IPS DF 6.9 (cell line): ENCODE data around the gene CFTR.

Experiments used
- DNase-seq: peaks from one replicate; pipeline ENCODE4 v3.0.0-alpha.2; 2013; ENCODE audit warnings: low read depth, low spot score
- H3K27ac ChIP-seq: one replicate; pipeline ENCODE4 v1.5.1; 2013; ENCODE audit warnings: low read length, control low read depth
- H3K27me3 ChIP-seq: 2 replicates; pipeline ENCODE4 v1.6.1; 2013; ENCODE audit warnings: mild to moderate bottlenecking, low read length; ENCODE audit not compliant: control insufficient read depth, insufficient read depth
- H3K36me3 ChIP-seq: 2 replicates; pipeline ENCODE4 v1.6.1; 2013; ENCODE audit warnings: low read length; ENCODE audit not compliant: control insufficient read depth, insufficient read depth
- H3K4me1 ChIP-seq: 2 replicates; pipeline ENCODE4 v1.6.1; 2013; ENCODE audit warnings: low read length; ENCODE audit not compliant: control insufficient read depth, insufficient read depth
- H3K4me3 ChIP-seq: 2 replicates; pipeline ENCODE4 v1.5.1; 2013; ENCODE audit warnings: mild to moderate bottlenecking, low read length
- H3K9me3 ChIP-seq: 2 replicates; pipeline ENCODE4 v1.6.1; 2013; ENCODE audit warnings: low read length, inconsistent platforms; ENCODE audit not compliant: control insufficient read depth, insufficient read depth
- WGBS: extraction: QIAGEN DNeasy Blood & Tissue Kit; methylation state at CpG from one replicate; pipeline ENCODE4 v1.1.7; 2013; ENCODE audit warnings: mixed read lengths, missing lambda C conversion rate; ENCODE audit not compliant: insufficient read length, insufficient coverage; 5-methylcytosine and 5-hydroxymethylcytosine counted together

CFTR gene

GRCh38 chr7:117665368-117665767 lies 185.5 kb downstream of the CFTR start:
- Histone ChIP-seq H3K27ac (no peak overlapping the region), H3K9me3 (no peaks in the 10 kb centered on the region), H3K27me3 (no peaks in the 10 kb centered on the region), H3K4me3 (no peak overlapping the region), H3K36me3 (no peaks in the 10 kb centered on the region), H3K4me1 (no peaks in the 10 kb centered on the region)
- DNase-seq: no peak

- Histone ChIP-seq H3K27me3 (no peaks in the 10 kb centered on the region), H3K9me3 (no peaks in the 10 kb centered on the region), H3K27ac (no peak overlapping the region), H3K4me1 (no peaks in the 10 kb centered on the region), H3K36me3 (no peaks in the 10 kb centered on the region), H3K4me3 (no peak overlapping the region)
- WGBS: no CpG with 5 or more reads among the region's 1 CpG
- no peak for DNase-seq
Observed at GRCh38 chr7:117666031-117666430, 186.2 kb downstream of the CFTR start.

DNA sequence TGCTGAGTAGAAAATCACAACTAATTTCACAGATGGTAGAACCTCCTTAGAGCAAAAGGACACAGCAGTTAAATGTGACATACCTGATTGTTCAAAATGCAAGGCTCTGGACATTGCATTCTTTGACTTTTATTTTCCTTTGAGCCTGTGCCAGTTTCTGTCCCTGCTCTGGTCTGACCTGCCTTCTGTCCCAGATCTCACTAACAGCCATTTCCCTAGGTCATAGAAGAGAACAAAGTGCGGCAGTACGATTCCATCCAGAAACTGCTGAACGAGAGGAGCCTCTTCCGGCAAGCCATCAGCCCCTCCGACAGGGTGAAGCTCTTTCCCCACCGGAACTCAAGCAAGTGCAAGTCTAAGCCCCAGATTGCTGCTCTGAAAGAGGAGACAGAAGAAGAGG lies 186.9 kb downstream of the CFTR start:
- Histone ChIP-seq H3K4me3 (no peak overlapping the region), H3K27ac (no peak overlapping the region), H3K36me3 (no peaks in the 10 kb centered on the region), H3K27me3 (no peaks in the 10 kb centered on the region), H3K9me3 (no peaks in the 10 kb centered on the region), H3K4me1 (no peaks in the 10 kb centered on the region)
- WGBS: no CpG with 5 or more reads among the region's 6 CpGs
- no peak for DNase-seq

- no peaks in the 10 kb centered on the region for H3K4me1 ChIP-seq
- no peaks in the 10 kb centered on the region for H3K27me3 ChIP-seq
- H3K36me3 ChIP-seq: no peaks in the 10 kb centered on the region
- H3K4me3 ChIP-seq: no peak overlapping the region
- no peak for DNase-seq
- H3K27ac ChIP-seq: no peak overlapping the region
- no CpG with 5 or more reads among the region's 2 CpGs for WGBS
- H3K9me3 ChIP-seq: no peaks in the 10 kb centered on the region
Observed at GRCh38 chr7:117667456-117667855, 187.6 kb downstream of the CFTR start.

- Histone ChIP-seq H3K27ac (no peak overlapping the region), H3K36me3 (no peaks in the 10 kb centered on the region), H3K4me1 (no peaks in the 10 kb centered on the region; the same call in 1 of the 2 replicates), H3K27me3 (no peaks in the 10 kb centered on the region), H3K9me3 (no peaks in the 10 kb centered on the region), H3K4me3 (no peak overlapping the region)
- no peak for DNase-seq
- whole genome bisulfite sequencing: no CpG with 5 or more reads among the region's 4 CpGs
Observed at GRCh38 chr7:117669818-117670217, 190.0 kb downstream of the CFTR start.

DNA sequence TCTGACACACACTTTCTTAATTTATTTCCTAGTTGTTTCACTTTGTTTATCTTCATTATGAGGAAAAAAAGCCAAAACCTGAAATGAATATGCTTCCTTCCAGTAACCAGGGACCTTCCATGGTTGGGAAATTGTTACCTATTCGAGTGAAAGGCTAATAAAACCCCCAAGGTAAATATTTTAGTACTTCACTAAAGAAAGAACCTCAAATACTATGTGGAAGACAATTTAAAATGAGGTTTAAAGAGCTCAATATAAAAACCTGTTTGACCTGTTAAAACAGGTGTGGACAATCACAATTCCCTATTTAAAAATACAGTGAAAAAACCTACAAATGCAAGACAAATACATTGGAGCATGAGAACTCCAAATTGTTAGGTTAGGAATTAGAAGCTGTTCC lies 192.6 kb downstream of the CFTR start:
- WGBS: no CpG with 5 or more reads among the region's 1 CpG
- no peak for DNase-seq
- Histone ChIP-seq H3K4me1 (peaks cover 1% of the 10 kb centered on the region; the same call in 1 of the 2 replicates), H3K36me3 (no peaks in the 10 kb centered on the region), H3K4me3 (no peak overlapping the region), H3K9me3 (no peaks in the 10 kb centered on the region), H3K27me3 (no peaks in the 10 kb centered on the region), H3K27ac (no peak overlapping the region)

DNA sequence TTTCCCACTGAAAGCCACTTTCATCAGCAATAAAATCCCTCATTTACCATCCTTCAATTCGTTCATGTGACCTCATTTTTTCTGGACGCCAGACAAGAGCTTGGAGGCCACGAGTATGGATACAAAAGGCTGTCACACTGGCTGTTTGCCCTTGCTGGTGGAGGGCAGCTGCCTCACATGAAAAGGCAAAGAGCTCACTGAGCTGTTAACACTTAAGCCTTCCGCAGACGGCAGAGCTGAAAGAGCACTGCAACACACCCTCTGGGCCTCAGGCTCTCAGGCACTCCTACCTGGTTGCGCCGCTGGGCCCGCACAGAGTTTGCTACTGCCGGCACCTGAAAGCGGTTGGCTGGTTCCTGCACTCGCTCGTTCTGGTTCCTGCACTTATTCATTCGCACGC lies 193.5 kb downstream of the CFTR start:
- DNase-seq: no peak
- no peaks in the 10 kb centered on the region for H3K36me3 ChIP-seq
- WGBS: no CpG with 5 or more reads among the region's 14 CpGs
- H3K4me3 ChIP-seq: no peak overlapping the region
- H3K9me3 ChIP-seq: no peaks in the 10 kb centered on the region
- no peak overlapping the region for H3K27ac ChIP-seq
- H3K4me1 ChIP-seq: peaks cover 1% of the 10 kb centered on the region; the same call in 1 of the 2 replicates
- no peaks in the 10 kb centered on the region for H3K27me3 ChIP-seq

- DNase-seq: no peak
- Histone ChIP-seq H3K4me3 (no peak overlapping the region), H3K4me1 (peaks cover 1% of the 10 kb centered on the region; the same call in 1 of the 2 replicates), H3K36me3 (no peaks in the 10 kb centered on the region), H3K9me3 (no peaks in the 10 kb centered on the region), H3K27me3 (no peaks in the 10 kb centered on the region), H3K27ac (no peak overlapping the region)
Observed at GRCh38 chr7:117673839-117674238, 194.0 kb downstream of the CFTR start.

DNA sequence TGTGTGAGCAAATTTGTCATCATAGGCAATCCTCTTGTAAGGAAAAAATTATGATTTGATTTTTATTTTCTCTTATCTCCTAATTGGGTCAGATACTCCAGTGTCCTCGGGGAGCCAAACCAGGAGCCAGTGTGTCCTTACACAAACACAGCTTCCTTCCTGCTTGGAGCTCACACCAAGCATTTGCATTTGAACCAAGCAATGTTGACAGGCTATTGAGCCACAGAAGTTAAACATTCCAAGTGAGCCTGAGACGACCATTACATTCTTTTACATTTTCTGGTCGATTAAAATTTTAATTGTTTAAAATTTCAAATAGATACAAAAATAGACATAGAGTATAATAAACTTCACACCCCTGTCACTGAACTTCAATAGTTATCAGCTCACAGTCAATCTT lies 194.8 kb downstream of the CFTR start:
- DNase-seq: no peak

GRCh38 chr7:117675497-117676435 lies 195.9 kb downstream of the CFTR start:
- no CpG with 5 or more reads among the region's 3 CpGs for WGBS
- Histone ChIP-seq H3K4me3 (no peak overlapping the region), H3K36me3 (no peaks in the 10 kb centered on the region), H3K27ac (no peak overlapping the region), H3K4me1 (peaks cover 1% of the 10 kb centered on the region; the same call in 1 of the 2 replicates), H3K9me3 (no peaks in the 10 kb centered on the region), H3K27me3 (no peaks in the 10 kb centered on the region)
- no peak for DNase-seq

More for the DNA sequence above, 194.8 kb downstream of the CFTR start:
- no CpG with 5 or more reads among the region's 3 CpGs for WGBS
- Histone ChIP-seq H3K4me1 (peaks cover 1% of the 10 kb centered on the region; the same call in 1 of the 2 replicates), H3K27ac (no peak overlapping the region), H3K27me3 (no peaks in the 10 kb centered on the region), H3K4me3 (no peak overlapping the region), H3K36me3 (no peaks in the 10 kb centered on the region), H3K9me3 (no peaks in the 10 kb centered on the region)

- H3K9me3 ChIP-seq: no peaks in the 10 kb centered on the region
- no peak overlapping the region for H3K27ac ChIP-seq
- peaks cover 1% of the 10 kb centered on the region; the same call in 1 of the 2 replicates for H3K4me1 ChIP-seq
- WGBS: no CpG with 5 or more reads among the region's 3 CpGs
- no peaks in the 10 kb centered on the region for H3K27me3 ChIP-seq
- no peak for DNase-seq
- no peak overlapping the region for H3K4me3 ChIP-seq
- no peaks in the 10 kb centered on the region for H3K36me3 ChIP-seq
Observed at GRCh38 chr7:117679120-117679519, 199.3 kb downstream of the CFTR start.
